ENCODE results near the gene ST7.

DNA sequence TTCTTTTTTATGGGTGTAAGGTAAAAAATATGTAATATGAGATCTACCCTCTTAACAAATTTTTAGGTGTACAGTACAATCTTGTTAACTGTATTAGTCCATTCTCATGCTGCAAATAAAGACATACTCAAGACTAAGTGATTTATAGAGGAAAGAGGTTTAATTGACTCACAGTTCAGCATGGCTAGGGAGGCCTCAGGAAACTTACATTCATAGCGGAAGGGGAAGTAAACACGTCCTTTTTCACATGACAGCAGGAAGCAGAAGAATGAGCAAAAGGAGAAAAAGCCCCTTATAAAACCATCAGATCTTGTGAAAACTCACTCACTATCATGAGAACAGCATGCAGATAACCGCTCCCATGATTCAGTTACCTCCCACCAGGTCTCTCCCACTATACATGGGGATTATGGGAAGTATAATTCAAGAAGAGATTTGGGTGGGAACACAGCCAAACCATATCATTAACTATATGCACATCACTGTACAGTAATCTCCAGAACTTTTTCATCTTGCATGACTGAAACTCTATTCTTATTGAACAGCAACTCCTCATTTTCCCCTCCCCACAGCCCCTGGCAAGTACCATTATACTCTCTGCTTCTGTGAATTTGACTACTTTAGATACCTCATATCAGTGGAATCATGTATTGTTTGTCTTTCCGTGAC, 242.2 kb downstream of the ST7 start:
- TF ChIP-seq GATA2 (IDR thresholded peaks at IDR 0.05; ENCODE audit: low read depth, low read length) (no peak), GATA3 (IDR thresholded peaks at IDR 0.05; ENCODE audit: low read depth, low read length) (no peak)

Measured in SH-SY5Y (cell line).